Duodenal mucosa (tissue), 2 donors: ENCODE measurements around the gene PCSK4.

Experiments
- H3K27ac ChIP-seq: one replicate; pipeline ENCODE4 v1.7.0; 2013; ENCODE audit warnings: low read depth, low read length
- H3K27me3 ChIP-seq, 2 donors: one replicate each; pipeline ENCODE4 v1.7.0; 2013; ENCODE audit warnings: low read length in 2 of 2, control low read depth in 1 of 2; ENCODE audit not compliant: insufficient read depth in 2 of 2, control insufficient read depth in 1 of 2
- H3K36me3 ChIP-seq, 2 donors: one replicate each; pipeline ENCODE4 v1.7.0; 2013; ENCODE audit warnings: low read length in 2 of 2, control low read depth in 1 of 2; ENCODE audit not compliant: insufficient read depth in 2 of 2, control insufficient read depth in 1 of 2
- H3K4me1 ChIP-seq, 2 donors: one replicate each; pipeline ENCODE4 v1.7.0; 2013; ENCODE audit warnings: low read length in 2 of 2, control low read depth in 1 of 2; ENCODE audit not compliant: insufficient read depth in 2 of 2, control insufficient read depth in 1 of 2
- H3K4me3 ChIP-seq, 2 donors: one replicate each; pipeline ENCODE4 v1.7.0; 2013; ENCODE audit warnings: low read length in 2 of 2, low read depth in 1 of 2
- H3K9ac ChIP-seq, 2 donors: one replicate each; pipeline ENCODE4 v1.7.0; 2013; ENCODE audit warnings: low read length in 2 of 2, low read depth in 1 of 2
- H3K9me3 ChIP-seq, 2 donors: one replicate each; pipeline ENCODE4 v1.7.0; 2013; ENCODE audit warnings: low read length in 2 of 2, control low read depth in 1 of 2; ENCODE audit not compliant: control insufficient read depth in 1 of 2

The PCSK4 gene

DNA sequence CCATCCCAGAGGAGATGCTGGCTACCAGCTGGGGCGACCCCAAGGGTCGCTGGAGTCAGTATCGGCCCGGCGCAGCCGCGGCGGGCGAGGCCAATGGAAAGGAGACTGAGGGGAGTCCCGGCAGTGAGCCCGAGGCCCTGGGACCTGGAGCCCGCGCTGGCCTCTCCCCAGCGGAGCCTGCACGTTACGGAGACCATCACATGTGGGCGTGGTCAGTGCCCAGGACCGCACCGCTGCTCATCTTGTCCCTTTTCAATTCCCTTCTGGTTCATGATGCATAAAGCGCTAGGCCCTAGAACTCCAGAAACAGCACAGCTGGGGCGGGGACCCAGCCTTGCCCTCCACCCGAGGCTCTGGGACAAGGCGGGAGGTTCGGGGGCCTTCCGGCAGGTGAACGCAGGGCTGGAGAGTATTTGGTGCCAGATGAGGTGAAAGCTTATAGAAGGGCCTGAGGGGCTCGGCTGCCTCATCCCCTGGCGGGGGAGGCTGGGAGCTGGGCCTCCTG lies 19.1 kb downstream of the PCSK4 start:
- H3K4me1 ChIP-seq: peaks cover 19 to 30% of the 10 kb centered on the region in 2 donors
- H3K9ac ChIP-seq: no peak overlapping the region
- H3K27me3 ChIP-seq: peaks cover 48 to 58% of the 10 kb centered on the region in 2 donors
- H3K36me3 ChIP-seq: peaks cover 2 to 6% of the 10 kb centered on the region in 2 donors
- H3K27ac ChIP-seq: no peak overlapping the region
- H3K9me3 ChIP-seq: no peaks in the 10 kb centered on the region
- peak overlapping the region; percentile 50 to 60 for H3K4me3 ChIP-seq

- peaks cover 48 to 58% of the 10 kb centered on the region in 2 donors for H3K27me3 ChIP-seq
- H3K4me3 ChIP-seq: peak overlapping the region; percentile 50 to 60
- peaks cover 19 to 32% of the 10 kb centered on the region in 2 donors for H3K4me1 ChIP-seq
- no peak overlapping the region for H3K27ac ChIP-seq
- H3K9me3 ChIP-seq: no peaks in the 10 kb centered on the region
- no peaks in the 10 kb centered on the region for H3K36me3 ChIP-seq
- no peak overlapping the region for H3K9ac ChIP-seq
Measured at GRCh38 chr19:1470305-1471009, 19.7 kb downstream of the PCSK4 start.

- H3K9ac ChIP-seq: no peak overlapping the region
- peak overlapping the region; percentile 50 to 60 for H3K4me3 ChIP-seq
- H3K9me3 ChIP-seq: no peaks in the 10 kb centered on the region
- peaks cover 19 to 33% of the 10 kb centered on the region in 2 donors for H3K4me1 ChIP-seq
- H3K36me3 ChIP-seq: no peaks in the 10 kb centered on the region
- H3K27ac ChIP-seq: no peak overlapping the region
- H3K27me3 ChIP-seq: peaks cover 48 to 58% of the 10 kb centered on the region in 2 donors
Measured at GRCh38 chr19:1470055-1470304, 20.2 kb downstream of the PCSK4 start.

GRCh38 chr19:1469255-1470054 lies 20.7 kb downstream of the PCSK4 start:
- H3K36me3 ChIP-seq: no peaks in the 10 kb centered on the region
- H3K9ac ChIP-seq: no peak overlapping the region
- H3K27ac ChIP-seq: no peak overlapping the region
- peak overlapping the region in 1 of 2 donors; percentile 50 for H3K4me3 ChIP-seq
- H3K9me3 ChIP-seq: no peaks in the 10 kb centered on the region
- peaks cover 19 to 33% of the 10 kb centered on the region in 2 donors for H3K4me1 ChIP-seq
- H3K27me3 ChIP-seq: peaks cover 48 to 58% of the 10 kb centered on the region in 2 donors

GRCh38 chr19:1468821-1469254 lies 21.3 kb downstream of the PCSK4 start:
- Histone ChIP-seq H3K27ac (no peak overlapping the region), H3K4me3 (no peak overlapping the region), H3K36me3 (no peaks in the 10 kb centered on the region), H3K9me3 (no peaks in the 10 kb centered on the region), H3K9ac (no peak overlapping the region), H3K4me1 (peaks cover 19 to 33% of the 10 kb centered on the region in 2 donors), H3K27me3 (peaks cover 48 to 58% of the 10 kb centered on the region in 2 donors)

DNA sequence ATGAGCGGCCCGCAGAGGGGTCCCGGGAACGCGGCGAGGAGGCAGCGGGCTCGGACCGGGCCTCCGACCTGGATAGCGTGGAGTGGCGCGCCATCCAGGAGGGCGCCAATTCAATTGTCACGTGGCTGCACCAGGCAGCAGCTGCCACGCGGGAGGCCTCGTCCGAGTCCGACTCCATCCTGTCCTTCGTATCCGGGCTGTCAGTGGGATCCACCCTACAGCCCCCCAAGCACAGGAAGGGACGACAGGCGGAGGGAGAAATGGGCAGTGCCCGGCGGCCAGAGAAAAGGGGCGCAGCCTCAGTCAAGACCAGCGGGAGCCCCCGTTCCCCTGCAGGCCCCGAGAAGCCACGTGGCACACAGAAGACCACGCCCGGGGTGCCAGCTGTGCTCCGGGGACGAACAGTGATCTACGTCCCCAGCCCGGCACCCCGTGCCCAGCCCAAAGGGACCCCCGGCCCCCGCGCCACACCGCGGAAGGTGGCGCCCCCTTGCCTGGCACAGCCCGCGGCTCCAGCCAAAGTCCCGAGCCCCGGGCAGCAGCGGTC lies 21.8 kb downstream of the PCSK4 start:
- H3K9ac ChIP-seq: no peak overlapping the region
- peaks cover 19 to 33% of the 10 kb centered on the region in 2 donors for H3K4me1 ChIP-seq
- H3K36me3 ChIP-seq: no peaks in the 10 kb centered on the region
- no peak overlapping the region for H3K27ac ChIP-seq
- H3K27me3 ChIP-seq: peaks cover 48 to 57% of the 10 kb centered on the region in 2 donors
- H3K9me3 ChIP-seq: no peaks in the 10 kb centered on the region
- H3K4me3 ChIP-seq: no peak overlapping the region

DNA sequence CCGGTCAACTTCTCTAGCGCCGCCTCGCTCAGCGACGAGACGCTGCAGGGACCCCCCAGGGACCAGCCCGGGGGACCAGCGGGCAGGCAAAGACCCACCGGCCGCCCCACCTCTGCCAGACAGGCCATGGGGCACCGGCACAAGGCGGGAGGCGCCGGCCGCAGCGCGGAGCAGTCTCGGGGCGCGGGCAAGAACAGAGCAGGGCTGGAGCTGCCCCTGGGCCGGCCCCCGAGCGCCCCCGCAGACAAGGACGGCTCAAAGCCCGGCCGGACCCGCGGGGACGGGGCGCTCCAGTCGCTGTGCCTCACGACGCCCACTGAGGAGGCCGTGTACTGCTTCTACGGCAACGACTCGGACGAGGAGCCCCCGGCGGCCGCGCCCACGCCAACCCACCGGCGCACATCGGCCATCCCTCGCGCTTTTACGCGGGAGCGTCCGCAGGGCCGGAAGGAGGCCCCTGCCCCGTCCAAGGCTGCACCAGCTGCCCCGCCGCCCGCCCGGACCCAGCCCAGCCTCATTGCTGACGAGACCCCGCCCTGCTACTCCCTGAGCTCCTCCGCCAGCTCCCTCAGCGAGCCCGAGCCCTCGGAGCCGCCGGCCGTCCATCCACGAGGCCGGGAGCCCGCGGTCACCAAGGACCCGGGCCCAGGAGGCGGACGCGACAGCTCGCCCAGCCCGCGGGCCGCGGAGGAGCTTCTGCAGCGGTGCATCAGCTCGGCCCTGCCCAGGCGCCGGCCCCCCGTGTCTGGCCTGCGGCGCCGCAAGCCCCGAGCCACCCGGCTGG lies 22.5 kb downstream of the PCSK4 start:
- Histone ChIP-seq H3K9me3 (no peaks in the 10 kb centered on the region), H3K36me3 (no peaks in the 10 kb centered on the region), H3K4me3 (no peak overlapping the region), H3K27me3 (peaks cover 47 to 51% of the 10 kb centered on the region in 2 donors), H3K4me1 (peaks cover 19 to 33% of the 10 kb centered on the region in 2 donors), H3K27ac (no peak overlapping the region), H3K9ac (no peak overlapping the region)

DNA sequence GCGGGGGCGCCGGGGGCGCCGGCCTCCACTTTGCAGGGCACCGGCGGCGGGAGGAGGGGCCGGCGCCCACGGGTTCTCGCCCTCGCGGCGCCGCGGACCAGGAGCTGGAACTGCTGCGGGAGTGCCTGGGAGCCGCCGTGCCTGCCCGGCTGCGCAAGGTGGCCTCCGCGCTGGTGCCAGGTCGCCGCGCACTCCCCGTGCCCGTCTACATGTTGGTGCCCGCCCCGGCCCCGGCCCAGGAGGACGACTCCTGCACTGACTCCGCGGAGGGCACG lies 23.0 kb downstream of the PCSK4 start:
- Histone ChIP-seq H3K4me3 (no peak overlapping the region), H3K4me1 (peaks cover 19 to 33% of the 10 kb centered on the region in 2 donors), H3K9ac (no peak overlapping the region), H3K9me3 (no peaks in the 10 kb centered on the region), H3K36me3 (no peaks in the 10 kb centered on the region), H3K27ac (no peak overlapping the region), H3K27me3 (peaks cover 42 to 47% of the 10 kb centered on the region in 2 donors)

- Histone ChIP-seq H3K9me3 (no peaks in the 10 kb centered on the region), H3K9ac (no peak overlapping the region), H3K4me3 (no peak overlapping the region), H3K36me3 (no peaks in the 10 kb centered on the region), H3K27ac (no peak overlapping the region), H3K4me1 (peaks cover 17 to 29% of the 10 kb centered on the region in 2 donors), H3K27me3 (peaks cover 37 to 42% of the 10 kb centered on the region in 2 donors)
Measured at GRCh38 chr19:1466461-1467214, 23.5 kb downstream of the PCSK4 start.
